Keratinocyte (primary cell): Measurements from ENCODE around the gene GAN.

Experiments
- CTCF ChIP-seq, 3 experiments: IDR thresholded peaks in 1 of 3; conservative IDR thresholded peaks in 1 of 3; optimal IDR thresholded peaks in 1 of 3; 2 replicates in 2 of 3; 3 replicates in 1 of 3; pipeline versions ENCODE3 to v1.5.1; 2011; ENCODE audit warnings: low read length in 3 of 3, mild to moderate bottlenecking in 3 of 3, moderate library complexity in 2 of 3, control low read depth in 1 of 3, inconsistent platforms in 1 of 3; ENCODE audit not compliant: insufficient read depth in 2 of 3; ENCODE audit errors: extremely low read depth in 1 of 3
- EZH2 ChIP-seq: IDR thresholded peaks from one replicate; pipeline ENCODE4 v1.6.1; 2012; ENCODE audit warnings: inconsistent platforms, mild to moderate bottlenecking, low read length, moderate library complexity

DNA sequence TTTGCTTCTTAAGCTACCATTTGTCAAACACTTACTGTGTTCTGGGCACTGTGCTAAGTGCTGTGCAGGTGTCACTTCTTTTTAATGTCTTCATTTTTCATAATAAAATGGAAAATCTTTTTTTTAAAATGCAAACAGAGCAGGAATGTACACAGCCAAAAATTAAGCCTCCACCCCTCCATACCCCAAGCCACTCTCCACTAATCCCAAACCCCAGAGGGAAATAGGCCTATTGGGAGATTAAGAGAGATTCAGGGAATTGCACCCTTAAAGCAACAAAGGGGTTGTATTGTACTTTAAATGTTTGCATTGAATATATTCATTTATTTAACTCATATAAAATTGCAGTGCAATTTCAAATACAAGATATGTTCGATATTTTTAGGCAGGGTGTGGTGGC, 28.6 kb upstream of the GAN start:
- TF ChIP-seq EZH2 (no peak), CTCF (optimal IDR thresholded peaks at IDR 0.05 in 1 of 3, IDR thresholded peaks at IDR 0.05 in 1 of 3, conservative IDR thresholded peaks at IDR 0.05 in 1 of 3; ENCODE audit: extremely low read depth in 1 of 3, insufficient read depth in 2 of 3, low read length in 3 of 3) (no peak)
